ENCODE measurements around the gene CNDP2.

DNA sequence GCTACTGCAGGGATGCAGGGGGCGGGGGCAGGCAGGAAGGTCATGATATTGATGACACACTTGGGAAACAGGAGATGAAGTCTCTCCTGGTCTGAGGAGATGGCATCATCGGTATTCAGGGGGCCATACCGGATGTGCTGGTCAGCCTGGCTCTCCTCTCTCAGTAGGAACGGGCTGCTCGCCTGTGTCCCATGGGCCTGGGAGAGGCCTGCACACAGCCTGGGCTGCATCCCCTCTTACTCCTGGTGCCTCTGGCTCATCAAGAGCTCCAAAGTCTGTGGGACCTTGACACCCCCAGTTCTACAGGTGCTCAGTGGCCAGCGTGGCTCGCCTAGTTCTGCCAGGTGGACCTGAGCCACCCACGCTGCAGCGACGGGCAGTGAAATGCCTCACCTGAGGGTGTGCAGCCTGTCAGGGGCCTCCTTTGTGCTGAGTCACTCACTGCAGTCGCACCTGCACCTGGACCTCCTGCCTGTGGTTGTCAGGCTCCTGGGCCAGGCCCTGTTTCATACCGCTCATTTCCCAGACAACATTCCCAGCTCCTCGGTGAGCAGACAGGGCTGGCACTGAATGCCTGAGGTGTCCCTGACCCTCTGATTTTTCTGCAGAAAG, 19.6 kb downstream of the CNDP2 start:
- TF ChIP-seq YY1 (IDR thresholded peaks at IDR 0.05; ENCODE audit: insufficient read depth, insufficient read length) (no peak), SUZ12 (IDR thresholded peaks at IDR 0.05; ENCODE audit: extremely low read depth, insufficient read depth, insufficient read length) (no peak)
